ENCODE results near the gene KCNK2. TPM values are rescaled to one million over a fixed set of nuclear protein-coding genes. Genes with fewer than 3 reads are reported as not detected.

Gene KCNK2
- total RNA-seq, 1 experiment from 2014 or later, result 0.44 TPM

- no peak overlapping the region for H2AFZ ChIP-seq (ENCODE audit: low read length)
- no peaks in the 10 kb centered on the region for H4K20me1 ChIP-seq (ENCODE audit: control insufficient read depth, insufficient read depth, insufficient read length)
- no peak for TF ChIP-seq CTCF (conservative IDR thresholded peaks at IDR 0.05)
- no peak overlapping the region for H3K4me3 Mint-ChIP-seq
- H3T11ph ChIP-seq (ENCODE audit: low read length), result no peak overlapping the region
- H3K4me1 Mint-ChIP-seq, result peaks cover 5% of the 10 kb centered on the region in 2 experiments
- no peak overlapping the region for H3K18ac ChIP-seq (ENCODE audit: insufficient read length, low read depth, low read length)
- no peak overlapping the region for H3K14ac ChIP-seq (ENCODE audit: insufficient read depth, low read length)
- H2BK20ac ChIP-seq (ENCODE audit: low read depth, low read length, poor library complexity, severe bottlenecking), result no peak overlapping the region
- H2BK5ac ChIP-seq (ENCODE audit: insufficient read length, low read length), result no peak overlapping the region
- no peak overlapping the region for H4K5ac ChIP-seq (ENCODE audit: insufficient read length, low read depth, low read length)
- H3K27me3 ChIP-seq (ENCODE audit: insufficient read depth, low read length), result no peaks in the 10 kb centered on the region
- no peak overlapping the region for H3K56ac ChIP-seq (ENCODE audit: insufficient read length, low read depth, low read length)
- no CpG with 5 or more reads among the region's 1 CpG for WGBS (ENCODE audit: extremely low coverage, insufficient read length, low lambda C conversion rate)
- H2BK120ac ChIP-seq (ENCODE audit: low read depth, low read length, poor library complexity, severe bottlenecking), result no peak overlapping the region
- H3K23ac ChIP-seq (ENCODE audit: insufficient read length, low read depth, low read length), result no peak overlapping the region
- no peak overlapping the region for H3K27ac Mint-ChIP-seq
- no peaks in the 10 kb centered on the region for H3K4me1 ChIP-seq (ENCODE audit: insufficient read depth, low read length)
- DNase-seq, result no peak
- H2AK5ac ChIP-seq (ENCODE audit: insufficient read length, low read length), result no peak overlapping the region
- no peak overlapping the region for H3K4ac ChIP-seq (ENCODE audit: low read depth, low read length)
- no peaks in the 10 kb centered on the region for H3K9me3 Mint-ChIP-seq
- no peaks in the 10 kb centered on the region for H3K23me2 ChIP-seq (ENCODE audit: insufficient read length, low read depth, low read length, poor library complexity, severe bottlenecking)
- H4K91ac ChIP-seq (ENCODE audit: insufficient read length, low read depth, low read length), result no peak overlapping the region
- no peaks in the 10 kb centered on the region; a peak in 1 of 7 replicates for H3K36me3 Mint-ChIP-seq (ENCODE audit: insufficient read depth in 1 of 3, low read depth in 3 of 3)
- H3K79me2 ChIP-seq (ENCODE audit: insufficient read depth, low read length), result no peaks in the 10 kb centered on the region
- H2BK15ac ChIP-seq (ENCODE audit: low read depth, low read length), result no peak overlapping the region
- no peaks in the 10 kb centered on the region for H3K9me3 ChIP-seq (ENCODE audit: control insufficient read depth, low read depth, low read length)
- H3K9ac ChIP-seq (ENCODE audit: extremely low read depth, insufficient read length, low read length), result no peak overlapping the region
- H3K27me3 Mint-ChIP-seq (ENCODE audit: low read depth), result no peaks in the 10 kb centered on the region
- H3K27ac ChIP-seq (ENCODE audit: insufficient read length, low read depth, low read length), result no peak overlapping the region
- H3K79me1 ChIP-seq (ENCODE audit: insufficient read depth, low read depth, low read length, poor library complexity, severe bottlenecking), result no peaks in the 10 kb centered on the region
- H4K8ac ChIP-seq (replicated peaks; ENCODE audit: insufficient read length, low read depth, low read length), result no peak overlapping the region
- H3K4me2 ChIP-seq (ENCODE audit: insufficient read depth, insufficient read length, low read length), result no peak overlapping the region
- H2BK12ac ChIP-seq (ENCODE audit: insufficient read length, low read depth, low read length), result no peak overlapping the region
These were observed 185.0 kb downstream of the KCNK2 start for GRCh38 chr1:215267495-215267894.
